Karpas-422 (cell line): Measurements from ENCODE around the gene USP15. TPM values are rescaled to one million over a fixed set of nuclear protein-coding genes. Genes with fewer than 3 reads are reported as not detected.

Source experiments
- DNase-seq: peaks from one replicate; pipeline ENCODE4 v3.0.0-alpha.2; 2015
- H2AFZ ChIP-seq: fragments of 200-600 bp; sonication (generic); 2 replicates; pipeline ENCODE4 v1.6.1; 2014; ENCODE audit warnings: antibody characterized with exemption, low read length, mixed read lengths
- H3K27ac ChIP-seq: fragments of 200-600 bp; sonication (generic); 2 replicates; pipeline ENCODE4 v1.5.1; 2014; ENCODE audit warnings: mild to moderate bottlenecking, low read length, moderate library complexity
- H3K27me3 ChIP-seq: fragments of 200-600 bp; sonication (generic); 2 replicates; pipeline ENCODE4 v1.6.1; 2014; ENCODE audit warnings: low read length, mixed read lengths
- H3K36me3 ChIP-seq: fragments of 200-600 bp; sonication (generic); 2 replicates; pipeline ENCODE4 v1.6.1; 2014; ENCODE audit warnings: low read length, mixed read lengths; ENCODE audit not compliant: insufficient read depth
- H3K4me1 ChIP-seq: fragments of 200-600 bp; sonication (generic); 2 replicates; pipeline ENCODE4 v1.6.1; 2014; ENCODE audit warnings: mild to moderate bottlenecking, low read length, mixed read lengths
- H3K4me2 ChIP-seq: fragments of 200-600 bp; sonication (generic); 2 replicates; pipeline ENCODE4 v1.6.1; 2014; ENCODE audit warnings: low read length, low read depth, mild to moderate bottlenecking; ENCODE audit not compliant: poor library complexity, severe bottlenecking
- H3K4me3 ChIP-seq: fragments of 200-600 bp; sonication (generic); 2 replicates; pipeline ENCODE4 v1.5.1; 2014; ENCODE audit warnings: mild to moderate bottlenecking, antibody characterized with exemption, low read length, mixed read lengths
- H3K79me2 ChIP-seq: fragments of 200-600 bp; sonication (generic); 2 replicates; pipeline ENCODE4 v1.6.1; 2014; ENCODE audit warnings: mild to moderate bottlenecking, low read length, mixed read lengths
- H3K9ac ChIP-seq: fragments of 200-600 bp; sonication (generic); 2 replicates; pipeline ENCODE4 v1.6.0; 2014; ENCODE audit warnings: low read length
- H3K9me2 ChIP-seq: fragments of 200-600 bp; sonication (generic), shearing (Covaris generic); replicated peaks from 2 replicates; pipeline ENCODE4 v1.6.0; 2014; ENCODE audit warnings: mild to moderate bottlenecking, low read length, moderate library complexity; ENCODE audit not compliant: insufficient read depth
- H3K9me3 ChIP-seq: fragments of 300-700, 200-600 bp; sonication (generic); 2 replicates; pipeline ENCODE4 v1.6.1; 2014; ENCODE audit warnings: low read length, mixed read lengths
- H4K20me1 ChIP-seq: fragments of 200-600 bp; sonication (generic); 2 replicates; pipeline ENCODE4 v1.6.1; 2014; ENCODE audit warnings: mild to moderate bottlenecking, antibody characterized with exemption, low read length, low read depth; ENCODE audit not compliant: insufficient read depth
- total RNA-seq: library from RNA; depleted of rRNA; stranded (reverse); fragments of >200 nt; shearing (Covaris generic); gene quantifications from 2 replicates; pipeline ENCODE4 v1.2.3, GENCODE V29; 2014; ENCODE audit warnings: low replicate concordance

The USP15 gene
- total RNA-seq, 1 experiment from 2014 or later, result 96.0 TPM

- Histone ChIP-seq H3K27ac (no peak overlapping the region), H3K9me3 (no peaks in the 10 kb centered on the region), H3K79me2 (no peaks in the 10 kb centered on the region), H3K27me3 (no peaks in the 10 kb centered on the region), H3K4me2 (no peak overlapping the region), H3K36me3 (no peaks in the 10 kb centered on the region), H3K4me1 (no peaks in the 10 kb centered on the region), H3K4me3 (no peak overlapping the region), H2AFZ (no peak overlapping the region), H4K20me1 (no peaks in the 10 kb centered on the region), H3K9ac (no peak overlapping the region), H3K9me2 (no peaks in the 10 kb centered on the region)
- no peak for DNase-seq
These were observed 33.1 kb upstream of the USP15 start for GRCh38 chr12:62227091-62227490.

- Histone ChIP-seq H3K9me3 (no peaks in the 10 kb centered on the region), H3K36me3 (no peaks in the 10 kb centered on the region), H3K9me2 (no peaks in the 10 kb centered on the region), H3K79me2 (no peaks in the 10 kb centered on the region), H4K20me1 (no peaks in the 10 kb centered on the region), H3K9ac (no peak overlapping the region), H3K27me3 (no peaks in the 10 kb centered on the region), H2AFZ (no peak overlapping the region), H3K4me3 (no peak overlapping the region), H3K4me2 (no peak overlapping the region), H3K4me1 (no peaks in the 10 kb centered on the region), H3K27ac (no peak overlapping the region)
- DNase-seq, result no peak
These were observed 29.6 kb upstream of the USP15 start for GRCh38 chr12:62230652-62231051.

- H3K27ac ChIP-seq, result no peak overlapping the region
- no peak overlapping the region for H3K4me3 ChIP-seq
- H3K4me2 ChIP-seq, result no peak overlapping the region
- no peaks in the 10 kb centered on the region for H3K9me2 ChIP-seq
- no peaks in the 10 kb centered on the region for H3K27me3 ChIP-seq
- no peaks in the 10 kb centered on the region for H3K79me2 ChIP-seq
- no peak overlapping the region for H3K9ac ChIP-seq
- DNase-seq, result no peak
- H2AFZ ChIP-seq, result no peak overlapping the region
- H3K36me3 ChIP-seq, result no peaks in the 10 kb centered on the region
- H4K20me1 ChIP-seq, result no peaks in the 10 kb centered on the region
- no peaks in the 10 kb centered on the region for H3K4me1 ChIP-seq
- no peaks in the 10 kb centered on the region for H3K9me3 ChIP-seq
These were observed 28.0 kb upstream of the USP15 start for GRCh38 chr12:62232143-62232729.

GRCh38 chr12:62233805-62234204, 26.4 kb upstream of the USP15 start:
- DNase-seq, result no peak
- H3K27me3 ChIP-seq, result no peaks in the 10 kb centered on the region
- no peaks in the 10 kb centered on the region for H3K9me2 ChIP-seq
- no peak overlapping the region for H2AFZ ChIP-seq
- no peaks in the 10 kb centered on the region for H4K20me1 ChIP-seq
- no peak overlapping the region for H3K4me3 ChIP-seq
- H3K36me3 ChIP-seq, result no peaks in the 10 kb centered on the region
- H3K4me1 ChIP-seq, result no peaks in the 10 kb centered on the region
- H3K9ac ChIP-seq, result no peak overlapping the region
- H3K9me3 ChIP-seq, result no peaks in the 10 kb centered on the region
- no peak overlapping the region for H3K27ac ChIP-seq
- H3K4me2 ChIP-seq, result no peak overlapping the region
- H3K79me2 ChIP-seq, result no peaks in the 10 kb centered on the region

- Histone ChIP-seq H3K9me2 (no peaks in the 10 kb centered on the region), H3K36me3 (no peaks in the 10 kb centered on the region), H3K79me2 (no peaks in the 10 kb centered on the region), H3K27ac (no peak overlapping the region), H2AFZ (no peak overlapping the region), H3K27me3 (no peaks in the 10 kb centered on the region; the same call in 1 of the 2 replicates), H3K4me2 (no peak overlapping the region), H3K4me1 (no peaks in the 10 kb centered on the region), H3K9ac (no peak overlapping the region), H3K4me3 (no peak overlapping the region), H3K9me3 (no peaks in the 10 kb centered on the region), H4K20me1 (no peaks in the 10 kb centered on the region)
- DNase-seq, result no peak
These were observed 20.6 kb upstream of the USP15 start for GRCh38 chr12:62239571-62239970.

- DNase-seq, result no peak
- Histone ChIP-seq H3K4me3 (no peak overlapping the region), H3K79me2 (no peaks in the 10 kb centered on the region), H3K9me2 (no peaks in the 10 kb centered on the region), H3K27ac (no peak overlapping the region), H3K9me3 (no peaks in the 10 kb centered on the region), H3K4me2 (no peak overlapping the region), H3K9ac (no peak overlapping the region), H3K4me1 (no peaks in the 10 kb centered on the region), H2AFZ (no peak overlapping the region), H3K27me3 (no peaks in the 10 kb centered on the region; the same call in 1 of the 2 replicates), H4K20me1 (no peaks in the 10 kb centered on the region), H3K36me3 (no peaks in the 10 kb centered on the region)
These were observed 12.7 kb upstream of the USP15 start for GRCh38 chr12:62247281-62248045.

GRCh38 chr12:62248873-62249272, 11.3 kb upstream of the USP15 start:
- no peak overlapping the region for H3K4me3 ChIP-seq
- no peak overlapping the region for H3K9ac ChIP-seq
- no peak overlapping the region for H2AFZ ChIP-seq
- H3K27me3 ChIP-seq, result no peaks in the 10 kb centered on the region; the same call in 1 of the 2 replicates
- no peak for DNase-seq
- H3K4me2 ChIP-seq, result no peak overlapping the region
- no peak overlapping the region for H3K27ac ChIP-seq
- no peaks in the 10 kb centered on the region for H3K79me2 ChIP-seq
- no peaks in the 10 kb centered on the region for H4K20me1 ChIP-seq
- H3K9me2 ChIP-seq, result no peaks in the 10 kb centered on the region
- H3K4me1 ChIP-seq, result no peaks in the 10 kb centered on the region
- no peaks in the 10 kb centered on the region for H3K9me3 ChIP-seq
- H3K36me3 ChIP-seq, result no peaks in the 10 kb centered on the region

GRCh38 chr12:62249419-62249818, 10.8 kb upstream of the USP15 start:
- H3K27ac ChIP-seq, result no peak overlapping the region
- H3K27me3 ChIP-seq, result no peaks in the 10 kb centered on the region; the same call in 1 of the 2 replicates
- no peak overlapping the region for H3K4me3 ChIP-seq
- DNase-seq, result no peak
- no peak overlapping the region for H3K9ac ChIP-seq
- no peak overlapping the region for H3K4me2 ChIP-seq
- H4K20me1 ChIP-seq, result no peaks in the 10 kb centered on the region
- H2AFZ ChIP-seq, result no peak overlapping the region
- H3K9me3 ChIP-seq, result no peaks in the 10 kb centered on the region
- H3K79me2 ChIP-seq, result no peaks in the 10 kb centered on the region
- no peaks in the 10 kb centered on the region for H3K36me3 ChIP-seq
- H3K4me1 ChIP-seq, result no peaks in the 10 kb centered on the region
- no peaks in the 10 kb centered on the region for H3K9me2 ChIP-seq
